HFFc6 (cell line): ENCODE data around the gene HOTAIR. TPM values are rescaled to one million over a fixed set of nuclear protein-coding genes. Genes with fewer than 3 reads are reported as not detected.
A peak's percentile ranks its signal among the peaks of the same experiment; 100 is the strongest.

Experiments used
- DNase-seq: peaks from one replicate; pipeline ENCODE4 v3.0.0-alpha.2; 2018
- H3K27ac Mint-ChIP-seq: 2 replicates; pipeline ENCODE4 v1.8.0; 2020; ENCODE audit warnings: mild to moderate bottlenecking, mixed read lengths
- H3K27me3 Mint-ChIP-seq: 2 replicates; pipeline ENCODE4 v1.8.0; 2021; ENCODE audit warnings: mild to moderate bottlenecking, moderate library complexity, mixed read lengths; ENCODE audit not compliant: insufficient read depth
- H3K36me3 Mint-ChIP-seq: 2 replicates; pipeline ENCODE4 v1.8.0; 2021; ENCODE audit warnings: low read depth, mixed read lengths
- H3K4me1 Mint-ChIP-seq: 2 replicates; pipeline ENCODE4 v1.8.0; 2020; ENCODE audit warnings: low read depth, mixed read lengths
- H3K4me3 Mint-ChIP-seq: 2 replicates; pipeline ENCODE4 v1.8.0; 2020; ENCODE audit warnings: mild to moderate bottlenecking, moderate library complexity, mixed read lengths
- H3K9me3 Mint-ChIP-seq: 2 replicates; pipeline ENCODE4 v1.8.0; 2020; ENCODE audit warnings: mild to moderate bottlenecking, mixed read lengths
- CTCF ChIP-seq: fragments of 200-600 bp; sonication (generic); IDR thresholded peaks from 2 replicates; pipeline ENCODE4 v1.5.0; 2021; ENCODE audit warnings: antibody characterized with exemption, mild to moderate bottlenecking
- total RNA-seq, 6 experiments: library from RNA; stranded (reverse); fragmentation: NEBNext Ultra II Directional; extraction: Animal tissue kit (Norgen Biotek cat#: 25700); gene quantifications; 2 replicates in 1 of 6; 3 replicates in 5 of 6; pipeline ENCODE4 v1.2.3, GENCODE V29; 2021

The HOTAIR gene
- total RNA-seq, 6 experiments from 2014 or later, result 0.26 to 3.7 (median 2.8) TPM; not detected in 1

GRCh38 chr12:54002278-54002914 is 27.6 kb upstream of the HOTAIR start:
- Mint-ChIP-seq H3K4me1 (peaks cover 6% of the 10 kb centered on the region), H3K27me3 (peaks cover 72% of the 10 kb centered on the region), H3K36me3 (no peaks in the 10 kb centered on the region), H3K27ac (no peak overlapping the region), H3K9me3 (no peaks in the 10 kb centered on the region), H3K4me3 (no peak overlapping the region)
- no peak for TF ChIP-seq CTCF
- DNase-seq, result no peak

GRCh38 chr12:54001283-54002187 is 26.8 kb upstream of the HOTAIR start:
- Mint-ChIP-seq H3K27me3 (peaks cover 74% of the 10 kb centered on the region), H3K27ac (no peak overlapping the region), H3K9me3 (no peaks in the 10 kb centered on the region), H3K4me3 (peak overlapping the region; percentile 80; the same call in 1 of the 2 replicates), H3K36me3 (no peaks in the 10 kb centered on the region), H3K4me1 (peaks cover 6% of the 10 kb centered on the region)
- DNase-seq, result no peak
- TF ChIP-seq CTCF, result no peak

GRCh38 chr12:54000116-54001114 is 25.7 kb upstream of the HOTAIR start, which contains the start of gene HOXC9:
TSS of gene HOXC9 (plus strand) at chr12:54000161. CDS start at chr12:54000189, 28 bp downstream.
- no peak for TF ChIP-seq CTCF
- Mint-ChIP-seq H3K36me3 (no peaks in the 10 kb centered on the region), H3K27me3 (peaks cover 72% of the 10 kb centered on the region), H3K4me1 (no peaks in the 10 kb centered on the region; the same call in 1 of the 2 replicates), H3K4me3 (peak within 1 kb of the TSS; percentile 80), H3K9me3 (no peaks in the 10 kb centered on the region), H3K27ac (no peak within 1 kb of the TSS; the same call in 1 of the 2 replicates)
- no peak for DNase-seq

GRCh38 chr12:53999559-54000115 is 24.9 kb upstream of the HOTAIR start:
- Mint-ChIP-seq H3K4me1 (no peaks in the 10 kb centered on the region), H3K27me3 (peaks cover 71% of the 10 kb centered on the region), H3K4me3 (peak overlapping the region; percentile 80), H3K9me3 (no peaks in the 10 kb centered on the region), H3K36me3 (no peaks in the 10 kb centered on the region), H3K27ac (no peak overlapping the region; the same call in 1 of the 2 replicates)
- DNase-seq, result peak; percentile 20
- TF ChIP-seq CTCF, result no peak

- H3K4me3 Mint-ChIP-seq, result no peak overlapping the region
- H3K4me1 Mint-ChIP-seq, result no peaks in the 10 kb centered on the region
- H3K27me3 Mint-ChIP-seq, result peaks cover 70% of the 10 kb centered on the region
- H3K9me3 Mint-ChIP-seq, result no peaks in the 10 kb centered on the region
- H3K27ac Mint-ChIP-seq, result no peak overlapping the region
- DNase-seq, result no peak
- no peak for TF ChIP-seq CTCF
- H3K36me3 Mint-ChIP-seq, result no peaks in the 10 kb centered on the region
These were observed 24.1 kb upstream of the HOTAIR start for GRCh38 chr12:53998900-53999236.
